NCI-H774 (cell line): ENCODE measurements around the gene CSNK1G2.

Source experiments
- DNase-seq: peaks from one replicate; lab custom pipeline; 2025; lab: John Stamatoyannopoulos, UW

The CSNK1G2 gene

GRCh38 chr19:1944088-1944915 is 3.3 kb downstream of the CSNK1G2 start:
- no peak for DNase-seq

GRCh38 chr19:1944916-1945561 is 4.1 kb downstream of the CSNK1G2 start:
- no peak for DNase-seq

- no peak for DNase-seq
Measured at GRCh38 chr19:1945899-1946298, 4.9 kb downstream of the CSNK1G2 start.

GRCh38 chr19:1947651-1948209 is 6.8 kb downstream of the CSNK1G2 start:
- no peak for DNase-seq

- no peak for DNase-seq
Measured at GRCh38 chr19:1949304-1950101, 8.5 kb downstream of the CSNK1G2 start.

- DNase-seq: no peak
Measured at GRCh38 chr19:1950640-1951039, 9.7 kb downstream of the CSNK1G2 start.

- no peak for DNase-seq
Measured at GRCh38 chr19:1952635-1953034, 11.7 kb downstream of the CSNK1G2 start.

GRCh38 chr19:1953037-1953436 is 12.1 kb downstream of the CSNK1G2 start:
- DNase-seq: no peak

- no peak for DNase-seq
Measured at GRCh38 chr19:1953441-1954094, 12.6 kb downstream of the CSNK1G2 start.

- no peak for DNase-seq
Measured at GRCh38 chr19:1954532-1954933, 13.6 kb downstream of the CSNK1G2 start.

GRCh38 chr19:1955171-1956121 is 14.5 kb downstream of the CSNK1G2 start:
- no peak for DNase-seq

- DNase-seq: no peak
Measured at GRCh38 chr19:1956122-1956494, 15.1 kb downstream of the CSNK1G2 start.

- no peak for DNase-seq
Measured at GRCh38 chr19:1956868-1957492, 16.0 kb downstream of the CSNK1G2 start.

- no peak for DNase-seq
Measured at GRCh38 chr19:1957562-1958248, 16.7 kb downstream of the CSNK1G2 start.

- DNase-seq: no peak
Measured at GRCh38 chr19:1959928-1960589, 19.1 kb downstream of the CSNK1G2 start.

- DNase-seq: no peak
Measured at GRCh38 chr19:1961000-1961883, 20.3 kb downstream of the CSNK1G2 start.

- no peak for DNase-seq
Measured at GRCh38 chr19:1962674-1963073, 21.7 kb downstream of the CSNK1G2 start.

- no peak for DNase-seq
Measured at GRCh38 chr19:1967087-1967608, 26.2 kb downstream of the CSNK1G2 start.
